ENCODE data around the gene DDX3X. TPM values are rescaled to one million over a fixed set of nuclear protein-coding genes. Genes with fewer than 3 reads are reported as not detected.
A peak's percentile ranks its signal among the peaks of the same experiment; 100 is the strongest.

The DDX3X gene
- total RNA-seq, 1 experiment from 2014 or later, result 338 TPM

GRCh38 chrX:41350976-41351569, 17.1 kb downstream of the DDX3X start:
- no peak for DNase-seq
- peak overlapping the region in 1 of 3 experiments; percentile 78; a peak in 2 of 7 replicates for H3K27ac Mint-ChIP-seq

More at GRCh38 chrX:41350976-41351569, 17.1 kb downstream of the DDX3X start:
- Histone ChIP-seq H2AFZ (ENCODE audit: low read length) (no peak overlapping the region), H3K23ac (ENCODE audit: insufficient read length, low read depth, low read length) (no peak overlapping the region), H2BK12ac (ENCODE audit: insufficient read length, low read depth, low read length) (no peak overlapping the region), H3K79me2 (ENCODE audit: insufficient read depth, low read length) (0 out of 2 replicates have a peak, but pooled peaks cover 2% of the 10 kb centered on the region), H3K4me1 (ENCODE audit: insufficient read depth, low read length) (no peaks in the 10 kb centered on the region), H3K23me2 (ENCODE audit: insufficient read length, low read depth, low read length, poor library complexity, severe bottlenecking) (no peaks in the 10 kb centered on the region), H2BK20ac (ENCODE audit: low read depth, low read length, poor library complexity, severe bottlenecking) (no peak overlapping the region), H4K91ac (ENCODE audit: insufficient read length, low read depth, low read length) (no peak overlapping the region), H2BK5ac (ENCODE audit: insufficient read length, low read length) (no peak overlapping the region), H4K20me1 (ENCODE audit: control insufficient read depth, insufficient read depth, insufficient read length) (peaks cover 2% of the 10 kb centered on the region), H3K14ac (ENCODE audit: insufficient read depth, low read length) (no peak overlapping the region), H3K9ac (ENCODE audit: extremely low read depth, insufficient read length, low read length) (no peak overlapping the region), H3K27ac (ENCODE audit: insufficient read length, low read depth, low read length) (no peak overlapping the region), H3K18ac (ENCODE audit: insufficient read length, low read depth, low read length) (no peak overlapping the region), H2BK120ac (ENCODE audit: low read depth, low read length, poor library complexity, severe bottlenecking) (no peak overlapping the region), H3K79me1 (ENCODE audit: insufficient read depth, low read depth, low read length, poor library complexity, severe bottlenecking) (no peaks in the 10 kb centered on the region), H2BK15ac (ENCODE audit: low read depth, low read length) (no peak overlapping the region), H3K56ac (ENCODE audit: insufficient read length, low read depth, low read length) (no peak overlapping the region), H3K4me2 (ENCODE audit: insufficient read depth, insufficient read length, low read length) (no peak overlapping the region), H2AK5ac (ENCODE audit: insufficient read length, low read length) (no peak overlapping the region), H4K8ac (replicated peaks; ENCODE audit: insufficient read length, low read depth, low read length) (no peak overlapping the region), H3T11ph (ENCODE audit: low read length) (no peak overlapping the region), H3K9me3 (ENCODE audit: control insufficient read depth, low read depth, low read length) (no peaks in the 10 kb centered on the region), H3K27me3 (ENCODE audit: insufficient read depth, low read length) (no peaks in the 10 kb centered on the region), H3K4ac (ENCODE audit: low read depth, low read length) (no peak overlapping the region), H4K5ac (ENCODE audit: insufficient read length, low read depth, low read length) (no peak overlapping the region)
- Mint-ChIP-seq H3K4me1 (peaks cover 0 to 10% of the 10 kb centered on the region in 2 experiments; a peak in 2 of 4 replicates), H3K36me3 (ENCODE audit: insufficient read depth in 1 of 3, low read depth in 3 of 3) (peaks cover 17 to 49% (median 34%) of the 10 kb centered on the region in 3 experiments), H3K4me3 (no peak overlapping the region), H3K27me3 (ENCODE audit: low read depth) (no peaks in the 10 kb centered on the region; the same call in 1 of the 2 replicates), H3K9me3 (peaks cover 56 to 61% of the 10 kb centered on the region in 2 experiments)
- no CpG with 5 or more reads among the region's 3 CpGs for WGBS (ENCODE audit: extremely low coverage, insufficient read length, low lambda C conversion rate)
- TF ChIP-seq, protein P1, sequence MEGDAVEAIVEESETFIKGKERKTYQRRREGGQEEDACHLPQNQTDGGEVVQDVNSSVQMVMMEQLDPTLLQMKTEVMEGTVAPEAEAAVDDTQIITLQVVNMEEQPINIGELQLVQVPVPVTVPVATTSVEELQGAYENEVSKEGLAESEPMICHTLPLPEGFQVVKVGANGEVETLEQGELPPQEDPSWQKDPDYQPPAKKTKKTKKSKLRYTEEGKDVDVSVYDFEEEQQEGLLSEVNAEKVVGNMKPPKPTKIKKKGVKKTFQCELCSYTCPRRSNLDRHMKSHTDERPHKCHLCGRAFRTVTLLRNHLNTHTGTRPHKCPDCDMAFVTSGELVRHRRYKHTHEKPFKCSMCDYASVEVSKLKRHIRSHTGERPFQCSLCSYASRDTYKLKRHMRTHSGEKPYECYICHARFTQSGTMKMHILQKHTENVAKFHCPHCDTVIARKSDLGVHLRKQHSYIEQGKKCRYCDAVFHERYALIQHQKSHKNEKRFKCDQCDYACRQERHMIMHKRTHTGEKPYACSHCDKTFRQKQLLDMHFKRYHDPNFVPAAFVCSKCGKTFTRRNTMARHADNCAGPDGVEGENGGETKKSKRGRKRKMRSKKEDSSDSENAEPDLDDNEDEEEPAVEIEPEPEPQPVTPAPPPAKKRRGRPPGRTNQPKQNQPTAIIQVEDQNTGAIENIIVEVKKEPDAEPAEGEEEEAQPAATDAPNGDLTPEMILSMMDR (conservative IDR thresholded peaks at IDR 0.05), result no peak
